ENCODE data around the gene YWHAB.

Gene YWHAB

GRCh38 chr20:44942264-44942973, 56.9 kb downstream of the YWHAB start:
- Histone ChIP-seq H3K36me3 (ENCODE audit: insufficient read depth, low read length) (peaks cover 58% of the 10 kb centered on the region), H3K27me3 (ENCODE audit: control insufficient read depth in 1 of 2, insufficient read depth in 2 of 2, low read length in 2 of 2) (no peaks in the 10 kb centered on the region), H3K27ac (ENCODE audit: low read depth, low read length) (no peak overlapping the region), H3K9me3 (ENCODE audit: low read length) (no peaks in the 10 kb centered on the region), H3K4me3 (ENCODE audit: low read depth in 1 of 2, low read length in 2 of 2) (no peak overlapping the region), H3K4me1 (ENCODE audit: insufficient read depth, low read length) (no peaks in the 10 kb centered on the region), H3K9ac (ENCODE audit: low read length) (no peak overlapping the region)

- Histone ChIP-seq H3K27me3 (ENCODE audit: control insufficient read depth in 1 of 2, insufficient read depth in 2 of 2, low read length in 2 of 2) (no peaks in the 10 kb centered on the region), H3K9me3 (ENCODE audit: low read length) (no peaks in the 10 kb centered on the region), H3K4me1 (ENCODE audit: insufficient read depth, low read length) (no peaks in the 10 kb centered on the region), H3K9ac (ENCODE audit: low read length) (no peak overlapping the region), H3K4me3 (ENCODE audit: low read depth in 1 of 2, low read length in 2 of 2) (no peak overlapping the region), H3K27ac (ENCODE audit: low read depth, low read length) (no peak overlapping the region), H3K36me3 (ENCODE audit: insufficient read depth, low read length) (peaks cover 62% of the 10 kb centered on the region)
Measured at GRCh38 chr20:44943828-44944227, 58.3 kb downstream of the YWHAB start.

GRCh38 chr20:44945261-44945660, 59.8 kb downstream of the YWHAB start:
- Histone ChIP-seq H3K27ac (ENCODE audit: low read depth, low read length) (no peak overlapping the region), H3K36me3 (ENCODE audit: insufficient read depth, low read length) (peaks cover 71% of the 10 kb centered on the region), H3K9ac (ENCODE audit: low read length) (no peak overlapping the region), H3K9me3 (ENCODE audit: low read length) (no peaks in the 10 kb centered on the region), H3K27me3 (ENCODE audit: control insufficient read depth in 1 of 2, insufficient read depth in 2 of 2, low read length in 2 of 2) (no peaks in the 10 kb centered on the region), H3K4me3 (ENCODE audit: low read depth in 1 of 2, low read length in 2 of 2) (no peak overlapping the region), H3K4me1 (ENCODE audit: insufficient read depth, low read length) (no peaks in the 10 kb centered on the region)

GRCh38 chr20:44946271-44946852, 60.9 kb downstream of the YWHAB start:
- Histone ChIP-seq H3K27ac (ENCODE audit: low read depth, low read length) (no peak overlapping the region), H3K36me3 (ENCODE audit: insufficient read depth, low read length) (peaks cover 75% of the 10 kb centered on the region)

GRCh38 chr20:44948107-44948506, 62.6 kb downstream of the YWHAB start:
- H3K9me3 ChIP-seq (ENCODE audit: low read length): no peaks in the 10 kb centered on the region
- H3K9ac ChIP-seq (ENCODE audit: low read length): no peak overlapping the region
- H3K27ac ChIP-seq (ENCODE audit: low read depth, low read length): no peak overlapping the region
- H3K36me3 ChIP-seq (ENCODE audit: insufficient read depth, low read length): peaks cover 65% of the 10 kb centered on the region
- no peak overlapping the region for H3K4me3 ChIP-seq (ENCODE audit: low read depth in 1 of 2, low read length in 2 of 2)
- no peaks in the 10 kb centered on the region for H3K27me3 ChIP-seq (ENCODE audit: control insufficient read depth in 1 of 2, insufficient read depth in 2 of 2, low read length in 2 of 2)
- no peaks in the 10 kb centered on the region for H3K4me1 ChIP-seq (ENCODE audit: insufficient read depth, low read length)

More at GRCh38 chr20:44946271-44946852, 60.9 kb downstream of the YWHAB start:
- no peaks in the 10 kb centered on the region for H3K27me3 ChIP-seq (ENCODE audit: control insufficient read depth in 1 of 2, insufficient read depth in 2 of 2, low read length in 2 of 2)
- no peak overlapping the region for H3K4me3 ChIP-seq (ENCODE audit: low read depth in 1 of 2, low read length in 2 of 2)
- no peak overlapping the region for H3K9ac ChIP-seq (ENCODE audit: low read length)
- H3K4me1 ChIP-seq (ENCODE audit: insufficient read depth, low read length): no peaks in the 10 kb centered on the region
- H3K9me3 ChIP-seq (ENCODE audit: low read length): no peaks in the 10 kb centered on the region

GRCh38 chr20:44948513-44948912, 63.0 kb downstream of the YWHAB start:
- Histone ChIP-seq H3K36me3 (ENCODE audit: insufficient read depth, low read length) (peaks cover 64% of the 10 kb centered on the region), H3K9ac (ENCODE audit: low read length) (no peak overlapping the region), H3K4me3 (ENCODE audit: low read depth in 1 of 2, low read length in 2 of 2) (no peak overlapping the region), H3K4me1 (ENCODE audit: insufficient read depth, low read length) (no peaks in the 10 kb centered on the region), H3K27ac (ENCODE audit: low read depth, low read length) (no peak overlapping the region), H3K27me3 (ENCODE audit: control insufficient read depth in 1 of 2, insufficient read depth in 2 of 2, low read length in 2 of 2) (no peaks in the 10 kb centered on the region), H3K9me3 (ENCODE audit: low read length) (no peaks in the 10 kb centered on the region)

GRCh38 chr20:44950368-44950767, 64.9 kb downstream of the YWHAB start:
- Histone ChIP-seq H3K4me3 (ENCODE audit: low read depth in 1 of 2, low read length in 2 of 2) (no peak overlapping the region), H3K27me3 (ENCODE audit: control insufficient read depth in 1 of 2, insufficient read depth in 2 of 2, low read length in 2 of 2) (no peaks in the 10 kb centered on the region), H3K9me3 (ENCODE audit: low read length) (no peaks in the 10 kb centered on the region), H3K9ac (ENCODE audit: low read length) (no peak overlapping the region), H3K4me1 (ENCODE audit: insufficient read depth, low read length) (no peaks in the 10 kb centered on the region), H3K27ac (ENCODE audit: low read depth, low read length) (no peak overlapping the region), H3K36me3 (ENCODE audit: insufficient read depth, low read length) (peaks cover 68% of the 10 kb centered on the region)

GRCh38 chr20:44952731-44953130, 67.2 kb downstream of the YWHAB start:
- H3K4me3 ChIP-seq (ENCODE audit: low read depth in 1 of 2, low read length in 2 of 2): no peak overlapping the region
- H3K36me3 ChIP-seq (ENCODE audit: insufficient read depth, low read length): peaks cover 70% of the 10 kb centered on the region
- H3K27me3 ChIP-seq (ENCODE audit: control insufficient read depth in 1 of 2, insufficient read depth in 2 of 2, low read length in 2 of 2): no peaks in the 10 kb centered on the region
- no peak overlapping the region for H3K27ac ChIP-seq (ENCODE audit: low read depth, low read length)
- no peak overlapping the region for H3K9ac ChIP-seq (ENCODE audit: low read length)
- no peaks in the 10 kb centered on the region for H3K9me3 ChIP-seq (ENCODE audit: low read length)
- H3K4me1 ChIP-seq (ENCODE audit: insufficient read depth, low read length): no peaks in the 10 kb centered on the region

GRCh38 chr20:44954211-44954610, 68.7 kb downstream of the YWHAB start:
- Histone ChIP-seq H3K9me3 (ENCODE audit: low read length) (no peaks in the 10 kb centered on the region), H3K36me3 (ENCODE audit: insufficient read depth, low read length) (peaks cover 58% of the 10 kb centered on the region), H3K9ac (ENCODE audit: low read length) (no peak overlapping the region), H3K4me3 (ENCODE audit: low read depth in 1 of 2, low read length in 2 of 2) (no peak overlapping the region), H3K4me1 (ENCODE audit: insufficient read depth, low read length) (peaks cover 6% of the 10 kb centered on the region), H3K27me3 (ENCODE audit: control insufficient read depth in 1 of 2, insufficient read depth in 2 of 2, low read length in 2 of 2) (no peaks in the 10 kb centered on the region), H3K27ac (ENCODE audit: low read depth, low read length) (no peak overlapping the region)

- Histone ChIP-seq H3K36me3 (ENCODE audit: insufficient read depth, low read length) (peaks cover 51% of the 10 kb centered on the region), H3K9ac (ENCODE audit: low read length) (no peak overlapping the region), H3K4me1 (ENCODE audit: insufficient read depth, low read length) (peaks cover 9% of the 10 kb centered on the region), H3K27ac (ENCODE audit: low read depth, low read length) (no peak overlapping the region), H3K9me3 (ENCODE audit: low read length) (no peaks in the 10 kb centered on the region), H3K4me3 (ENCODE audit: low read depth in 1 of 2, low read length in 2 of 2) (no peak overlapping the region), H3K27me3 (ENCODE audit: control insufficient read depth in 1 of 2, insufficient read depth in 2 of 2, low read length in 2 of 2) (no peaks in the 10 kb centered on the region)
Measured at GRCh38 chr20:44955270-44955669, 69.8 kb downstream of the YWHAB start.

- no peak overlapping the region for H3K27ac ChIP-seq (ENCODE audit: low read depth, low read length)
- no peaks in the 10 kb centered on the region for H3K9me3 ChIP-seq (ENCODE audit: low read length)
- no peak overlapping the region for H3K4me3 ChIP-seq (ENCODE audit: low read depth in 1 of 2, low read length in 2 of 2)
- H3K27me3 ChIP-seq (ENCODE audit: control insufficient read depth in 1 of 2, insufficient read depth in 2 of 2, low read length in 2 of 2): no peaks in the 10 kb centered on the region
- peaks cover 39% of the 10 kb centered on the region for H3K36me3 ChIP-seq (ENCODE audit: insufficient read depth, low read length)
- H3K4me1 ChIP-seq (ENCODE audit: insufficient read depth, low read length): peaks cover 9% of the 10 kb centered on the region
- H3K9ac ChIP-seq (ENCODE audit: low read length): no peak overlapping the region
Measured at GRCh38 chr20:44956410-44956809, 70.9 kb downstream of the YWHAB start.

Measured in muscle layer of colon (tissue), 2 donors.